GM19372 (cell line): ENCODE data around the gene C1QTNF12.

Experiments
- ATAC-seq: cut with Tn5 transposase; IDR thresholded peaks from one replicate; pipeline ENCODE4 v1.9.1; 2021; ENCODE audit warnings: mild to moderate bottlenecking, low read depth, moderate library complexity; ENCODE audit not compliant: unreplicated experiment

The C1QTNF12 gene, protein sequence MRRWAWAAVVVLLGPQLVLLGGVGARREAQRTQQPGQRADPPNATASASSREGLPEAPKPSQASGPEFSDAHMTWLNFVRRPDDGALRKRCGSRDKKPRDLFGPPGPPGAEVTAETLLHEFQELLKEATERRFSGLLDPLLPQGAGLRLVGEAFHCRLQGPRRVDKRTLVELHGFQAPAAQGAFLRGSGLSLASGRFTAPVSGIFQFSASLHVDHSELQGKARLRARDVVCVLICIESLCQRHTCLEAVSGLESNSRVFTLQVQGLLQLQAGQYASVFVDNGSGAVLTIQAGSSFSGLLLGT

GRCh38 chr1:1246577-1247340, at the start of gene C1QTNF12:
C1QTNF12 (minus strand) TSS chr1:1246722; CDS start chr1:1246690, 32 bp downstream.
- no peak for ATAC-seq

- no peak for ATAC-seq
These were observed 48.8 kb upstream of the C1QTNF12 start for GRCh38 chr1:1295154-1295923.

DNA sequence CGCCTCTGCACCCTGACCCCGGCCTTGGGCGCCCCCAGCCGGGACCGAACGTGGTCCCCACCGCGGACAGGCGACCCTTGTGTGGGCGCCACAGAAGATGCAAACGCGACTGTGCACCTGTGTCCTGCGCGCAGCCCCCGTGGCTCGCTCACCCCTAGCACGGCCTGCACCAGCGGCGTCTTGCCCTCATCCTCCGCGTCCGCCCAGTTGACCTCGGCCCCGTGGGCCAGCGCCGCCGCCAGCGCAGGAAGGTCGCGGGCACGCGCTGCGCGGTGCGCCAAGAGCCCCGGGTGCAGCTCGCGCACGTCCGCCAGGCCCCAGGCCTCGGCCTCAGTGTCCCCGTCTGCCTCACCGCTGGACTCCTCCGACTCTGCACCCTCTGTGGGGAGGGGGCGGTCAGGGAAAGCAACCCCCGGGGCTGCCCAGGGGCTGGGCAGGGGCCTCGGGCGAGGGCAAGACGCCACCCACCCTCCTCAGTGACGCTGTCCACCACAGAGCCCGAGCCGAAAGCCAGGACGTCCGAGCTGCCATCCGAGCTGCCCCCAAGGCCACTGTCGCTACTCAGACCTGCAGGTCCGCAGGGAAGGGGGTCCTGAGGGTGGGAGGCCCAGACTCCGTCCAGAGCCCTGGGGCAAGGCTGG, 47.8 kb upstream of the C1QTNF12 start:
- no peak for ATAC-seq

DNA sequence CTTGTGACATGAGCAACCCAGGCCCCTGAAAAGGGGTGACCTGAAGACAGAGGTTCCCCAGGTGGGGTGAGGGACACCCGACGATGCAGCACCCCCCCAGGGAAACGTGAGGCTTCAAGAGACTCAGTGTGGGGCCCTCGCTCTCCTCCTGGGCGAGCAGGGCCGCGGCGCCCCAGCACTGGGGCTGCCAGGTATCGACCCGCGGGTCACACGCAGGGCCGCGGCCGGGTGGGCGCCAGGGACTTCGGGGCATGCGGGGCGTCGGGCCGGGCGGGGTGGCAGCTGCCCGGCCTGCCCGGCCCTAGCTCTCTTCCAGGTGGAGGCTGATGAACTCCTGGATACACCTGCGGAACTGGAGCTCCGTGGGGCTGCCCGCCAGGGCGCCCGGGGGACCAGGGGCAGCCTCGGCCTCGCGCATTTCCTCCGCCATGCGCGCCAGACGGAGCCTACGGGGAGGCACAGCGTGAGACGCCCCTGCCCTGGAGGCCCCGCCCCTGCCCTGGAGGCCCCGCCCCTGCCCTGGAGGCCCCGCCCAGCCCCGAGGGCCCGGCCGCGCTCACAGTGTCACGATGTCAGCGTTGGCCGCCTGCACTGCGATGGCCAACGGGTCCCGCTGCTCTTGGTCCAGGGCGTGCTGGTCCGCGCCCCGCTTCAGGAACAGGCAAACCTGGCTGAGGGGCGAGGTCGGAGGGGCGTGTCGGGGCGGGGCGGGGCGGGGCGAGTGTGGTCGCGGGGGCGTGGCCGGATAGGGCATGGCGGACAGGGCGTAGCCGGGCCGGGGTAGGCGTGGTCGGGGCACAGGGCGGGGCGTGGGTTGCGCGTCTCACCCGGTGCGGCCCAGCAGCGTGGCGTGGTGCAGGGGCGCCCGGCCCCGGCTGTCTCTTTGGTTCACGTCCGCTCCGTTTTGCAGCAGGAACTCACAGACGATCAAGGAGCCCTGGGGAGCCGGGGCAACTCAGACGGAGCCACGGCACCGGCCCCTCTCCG, 47.0 kb upstream of the C1QTNF12 start:
- no peak for ATAC-seq

- no peak for ATAC-seq
These were observed 46.3 kb upstream of the C1QTNF12 start for GRCh38 chr1:1292851-1293250.

GRCh38 chr1:1292442-1292779, 45.9 kb upstream of the C1QTNF12 start:
- no peak for ATAC-seq

GRCh38 chr1:1291548-1292441, 45.3 kb upstream of the C1QTNF12 start:
- no peak for ATAC-seq

DNA sequence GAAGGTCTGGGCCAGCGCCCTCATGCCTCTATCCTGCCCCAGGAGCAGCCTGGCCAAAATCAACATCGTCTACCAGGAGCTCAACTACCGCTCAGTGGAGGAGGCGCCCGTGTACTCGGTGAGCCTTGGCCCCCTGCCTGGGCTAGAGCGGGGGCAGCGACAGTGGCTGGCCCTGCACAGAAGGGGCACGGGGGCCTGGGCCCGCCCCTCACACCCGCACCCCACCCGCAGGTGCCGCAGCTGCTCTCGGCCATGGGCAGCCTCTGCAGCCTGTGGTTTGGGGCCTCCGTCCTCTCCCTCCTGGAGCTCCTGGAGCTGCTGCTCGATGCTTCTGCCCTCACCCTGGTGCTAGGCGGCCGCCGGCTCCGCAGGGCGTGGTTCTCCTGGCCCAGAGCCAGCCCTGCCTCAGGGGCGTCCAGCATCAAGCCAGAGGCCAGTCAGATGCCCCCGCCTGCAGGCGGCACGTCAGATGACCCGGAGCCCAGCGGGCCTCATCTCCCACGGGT, 44.6 kb upstream of the C1QTNF12 start:
- ATAC-seq: no peak

DNA sequence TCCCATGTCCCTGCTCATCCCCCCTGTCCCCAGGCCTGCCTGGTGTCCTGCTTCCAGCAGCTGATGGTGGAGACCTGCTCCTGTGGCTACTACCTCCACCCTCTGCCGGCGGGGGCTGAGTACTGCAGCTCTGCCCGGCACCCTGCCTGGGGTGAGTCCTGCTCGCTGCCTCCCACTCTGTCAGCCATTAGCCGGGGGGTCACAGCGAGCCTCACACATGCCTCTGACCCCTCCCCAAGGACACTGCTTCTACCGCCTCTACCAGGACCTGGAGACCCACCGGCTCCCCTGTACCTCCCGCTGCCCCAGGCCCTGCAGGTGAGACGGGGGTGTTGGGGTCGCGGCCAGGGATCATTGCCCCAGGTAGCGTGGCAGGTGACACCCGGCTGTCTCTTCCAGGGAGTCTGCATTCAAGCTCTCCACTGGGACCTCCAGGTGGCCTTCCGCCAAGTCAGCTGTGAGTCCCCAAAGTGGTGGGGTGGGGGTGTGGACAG, 43.8 kb upstream of the C1QTNF12 start:
- ATAC-seq: no peak

DNA sequence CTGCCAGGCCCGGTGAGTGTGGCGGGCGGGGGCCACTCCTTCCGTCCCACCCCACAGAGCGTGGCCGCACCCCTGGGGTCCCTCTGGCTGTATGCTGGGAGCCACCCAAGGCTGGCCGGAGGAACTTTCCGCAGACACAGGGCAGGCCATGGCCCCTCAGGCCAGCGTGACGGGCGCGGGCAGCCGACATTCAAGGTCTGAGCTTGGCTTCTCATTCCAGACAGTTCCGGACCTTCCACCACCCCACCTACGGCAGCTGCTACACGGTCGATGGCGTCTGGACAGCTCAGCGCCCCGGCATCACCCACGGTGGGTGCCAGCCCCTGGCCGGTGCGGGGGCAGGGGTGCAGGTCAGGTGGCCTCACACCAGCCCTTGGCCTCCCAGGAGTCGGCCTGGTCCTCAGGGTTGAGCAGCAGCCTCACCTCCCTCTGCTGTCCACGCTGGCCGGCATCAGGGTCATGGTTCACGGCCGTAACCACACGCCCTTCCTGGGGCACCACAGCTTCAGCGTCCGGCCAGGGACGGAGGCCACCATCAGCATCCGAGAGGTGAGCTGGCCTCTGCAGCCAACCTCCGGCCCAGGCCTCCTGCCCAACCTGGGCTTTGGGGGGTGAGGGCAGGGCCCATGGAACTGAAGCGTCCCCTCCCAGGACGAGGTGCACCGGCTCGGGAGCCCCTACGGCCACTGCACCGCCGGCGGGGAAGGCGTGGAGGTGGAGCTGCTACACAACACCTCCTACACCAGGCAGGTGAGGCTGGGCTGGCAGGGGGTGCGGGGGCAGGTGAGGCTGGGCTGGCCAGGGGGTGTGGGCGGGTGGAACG, 41.0 kb upstream of the C1QTNF12 start:
- no peak for ATAC-seq

DNA sequence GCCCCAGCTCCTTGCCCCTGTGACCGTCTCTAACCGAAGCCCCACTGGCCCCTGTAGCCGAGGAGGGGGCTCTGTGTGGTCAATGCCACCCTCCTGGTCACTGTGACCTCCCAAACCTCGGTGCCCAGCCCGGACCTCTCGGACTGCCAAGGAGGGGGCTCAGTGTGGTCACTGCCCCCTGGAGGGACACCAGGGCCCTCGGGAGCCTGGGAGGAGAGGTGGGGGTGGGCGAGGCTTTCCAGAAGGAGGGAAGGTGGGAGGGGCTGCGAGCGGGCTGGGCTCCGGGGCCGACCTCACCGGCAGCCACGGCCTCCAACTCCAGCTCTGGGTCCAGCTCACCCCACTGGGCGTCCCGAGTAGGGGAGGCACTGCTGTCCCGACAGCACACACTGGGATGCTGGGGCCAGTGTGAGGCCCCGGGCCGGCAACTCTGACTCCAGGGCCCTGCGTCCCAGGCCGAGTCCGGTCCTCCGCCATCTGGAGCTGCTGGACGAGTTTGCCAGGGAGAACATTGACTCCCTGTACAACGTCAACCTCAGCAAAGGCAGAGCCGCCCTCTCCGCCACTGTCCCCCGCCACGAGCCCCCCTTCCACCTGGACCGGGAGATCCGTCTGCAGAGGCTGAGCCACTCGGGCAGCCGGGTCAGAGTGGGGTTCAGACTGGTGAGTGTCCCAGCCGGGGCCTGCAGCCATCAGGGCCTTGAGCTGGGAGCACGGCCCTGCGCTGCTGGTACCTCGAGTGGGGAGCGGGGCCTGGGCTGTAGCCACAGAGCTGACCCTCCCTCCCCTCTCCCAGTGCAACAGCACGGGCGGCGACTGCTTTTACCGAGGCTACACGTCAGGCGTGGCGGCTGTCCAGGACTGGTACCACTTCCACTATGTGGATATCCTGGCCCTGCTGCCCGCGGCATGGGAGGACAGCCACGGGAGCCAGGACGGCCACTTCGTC, 40.1 kb upstream of the C1QTNF12 start:
- ATAC-seq: no peak

GRCh38 chr1:1285611-1286311, 39.2 kb upstream of the C1QTNF12 start:
- ATAC-seq: no peak

GRCh38 chr1:1285102-1285571, 38.6 kb upstream of the C1QTNF12 start:
- ATAC-seq: no peak

DNA sequence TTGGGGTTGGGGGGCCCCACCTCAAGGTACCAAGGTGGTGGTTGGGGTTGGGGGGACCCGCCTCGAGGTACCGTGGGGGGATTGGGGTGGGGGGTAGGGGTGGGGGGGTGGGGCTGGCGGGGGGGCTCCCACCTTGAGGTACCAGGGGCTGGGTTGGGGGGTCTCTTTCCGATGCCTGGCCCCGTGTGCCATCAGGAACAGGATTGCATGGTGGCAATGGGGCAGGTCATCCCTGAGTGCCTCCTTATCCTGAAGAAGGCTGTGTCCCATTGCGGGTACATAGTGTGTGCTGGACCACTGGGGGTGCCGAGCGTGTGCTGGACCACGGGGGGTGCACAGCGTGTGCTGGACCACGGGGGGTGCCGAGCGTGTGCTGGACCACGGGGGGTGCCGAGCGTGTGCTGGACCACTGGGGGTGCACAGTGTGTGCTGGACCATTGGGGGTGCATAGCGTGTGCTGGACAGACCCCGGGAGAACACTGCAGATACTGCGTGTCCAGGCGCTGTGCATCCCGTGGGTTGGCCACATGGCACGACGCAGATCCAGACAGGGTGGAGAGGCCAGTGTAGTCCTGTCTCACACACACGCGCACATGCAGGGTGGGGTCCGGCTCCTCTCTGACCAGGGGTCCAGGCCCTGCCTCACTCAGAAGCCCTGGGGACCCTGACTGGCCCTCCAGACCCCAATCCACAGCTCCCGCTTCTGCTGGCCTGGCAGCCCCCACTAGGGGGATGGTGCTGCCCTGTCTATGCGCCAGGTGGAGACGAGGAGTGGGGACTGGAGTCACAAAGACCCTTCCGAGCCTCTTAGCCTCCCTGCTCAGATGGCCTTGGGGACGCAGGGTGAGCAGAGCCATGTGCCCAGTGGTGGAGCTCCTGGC, 37.9 kb upstream of the C1QTNF12 start:
- ATAC-seq: no peak

DNA sequence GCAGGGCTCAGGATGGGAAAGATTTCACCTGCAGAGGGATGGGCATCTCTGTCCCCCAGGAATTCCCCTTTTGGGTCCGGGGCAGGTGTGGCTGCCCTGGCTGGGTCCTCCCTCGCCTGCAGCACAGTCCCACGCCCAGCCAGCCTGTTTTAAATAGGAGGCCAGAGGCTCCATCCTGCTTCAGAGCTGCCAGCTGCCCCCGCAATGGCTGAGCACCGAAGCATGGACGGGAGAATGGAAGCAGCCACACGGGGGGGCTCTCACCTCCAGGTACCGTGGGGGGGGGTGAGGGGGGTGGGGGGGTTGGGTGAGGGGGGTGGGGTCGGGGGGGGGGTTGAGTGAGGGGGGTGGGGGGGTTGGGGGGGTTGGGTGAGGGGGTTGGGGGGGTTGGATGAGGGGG, 37.3 kb upstream of the C1QTNF12 start:
- no peak for ATAC-seq
